Putamen (tissue), 1 donor: ENCODE data around the gene EYA2.
A peak's percentile ranks its signal among the peaks of the same experiment; 100 is the strongest.
"Not testable (repeated sequence)": the region's sequence is repeated elsewhere in the genome, so short reads cannot be mapped to it uniquely, and the experiment has no call there.

Experiments used
- DNase-seq: peaks from one replicate; pipeline ENCODE4 v3.0.0-alpha.2; 2016; ENCODE audit warnings: low spot score

Gene EYA2

DNA sequence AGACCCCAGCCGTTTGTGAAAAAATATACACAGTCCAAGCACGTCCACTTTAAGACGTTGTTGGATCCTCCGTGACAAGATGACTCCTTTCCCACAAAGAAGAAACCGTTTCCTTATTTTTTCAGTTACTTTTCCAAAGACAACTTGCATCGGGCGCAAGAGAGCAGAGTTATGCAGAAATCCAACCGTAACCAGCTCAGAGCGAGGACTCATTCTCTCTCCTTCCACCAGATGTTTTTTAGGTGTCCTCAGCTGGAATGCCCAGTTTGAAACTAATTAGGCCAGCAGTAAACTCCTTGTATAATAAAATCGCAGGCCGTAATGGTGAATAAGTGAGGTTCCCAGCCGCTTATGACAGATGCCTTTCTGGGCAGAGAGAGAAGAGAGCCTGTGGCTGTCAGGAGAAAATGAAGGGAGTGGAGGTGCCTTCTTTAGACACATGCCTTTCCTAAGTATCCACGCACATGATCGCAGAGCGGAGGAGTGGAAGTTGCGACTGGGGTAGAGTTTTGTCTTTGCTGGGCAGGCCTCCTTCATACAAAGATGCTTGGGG is 2.8 kb downstream of the EYA2 start:
- DNase-seq = no peak

DNA sequence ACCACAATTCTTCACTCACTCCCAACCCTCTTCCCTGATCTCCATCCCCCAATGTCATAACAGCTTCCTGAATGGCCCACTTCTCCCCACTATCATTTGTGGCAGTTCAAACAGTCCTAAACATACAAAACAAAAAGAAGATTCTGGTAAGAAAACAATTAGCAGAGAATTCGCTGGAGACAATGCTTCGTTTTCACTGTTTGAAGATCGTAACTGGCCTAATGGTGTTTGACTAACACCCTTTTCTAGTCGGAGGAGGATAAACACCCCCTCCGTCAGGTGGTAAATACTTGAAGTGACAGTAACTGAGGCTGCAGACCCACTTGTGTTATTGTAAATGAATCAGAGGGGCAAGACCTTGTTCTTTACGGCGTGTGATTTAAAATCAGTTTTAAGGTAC is 3.8 kb downstream of the EYA2 start:
- DNase-seq = no peak

DNA sequence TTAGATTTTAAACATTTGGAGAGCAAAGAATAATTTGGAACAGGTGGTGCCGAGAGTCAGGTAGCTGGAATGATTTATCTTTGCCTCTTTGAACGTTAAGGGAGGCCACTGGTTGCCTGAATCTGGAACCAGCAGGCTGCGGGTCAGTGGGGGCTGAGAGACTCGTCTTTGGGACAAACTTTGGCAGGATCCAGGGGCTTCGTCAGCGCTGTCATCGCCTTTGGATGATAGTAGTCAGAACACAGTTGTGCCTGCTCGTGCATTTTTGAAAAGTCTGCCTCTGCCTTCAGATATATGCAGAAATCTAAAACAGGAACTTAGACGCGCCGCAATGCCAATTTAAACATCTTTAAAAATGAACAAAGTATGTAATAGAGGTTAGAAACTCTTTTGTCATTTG is 5.0 kb downstream of the EYA2 start:
- DNase-seq = no peak

DNA sequence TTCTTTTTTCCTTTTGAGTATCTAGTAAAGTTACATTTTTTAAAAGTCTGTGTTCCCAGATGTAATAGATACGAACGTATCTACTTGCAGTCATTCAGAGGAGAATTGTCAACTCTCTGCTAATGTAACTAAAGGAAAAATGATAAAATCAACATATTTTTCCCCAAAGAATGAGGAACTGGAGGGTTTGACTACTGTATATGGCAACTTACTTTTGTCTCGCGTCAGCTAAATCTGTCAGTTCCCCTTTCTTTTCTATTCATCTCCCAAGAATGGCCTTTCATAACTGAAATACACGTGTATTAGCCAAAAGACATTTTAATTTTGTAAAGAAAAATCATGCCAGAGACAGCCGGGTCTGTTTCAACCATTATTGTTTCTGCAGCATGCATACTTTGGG is 5.4 kb downstream of the EYA2 start:
- DNase-seq = no peak

DNA sequence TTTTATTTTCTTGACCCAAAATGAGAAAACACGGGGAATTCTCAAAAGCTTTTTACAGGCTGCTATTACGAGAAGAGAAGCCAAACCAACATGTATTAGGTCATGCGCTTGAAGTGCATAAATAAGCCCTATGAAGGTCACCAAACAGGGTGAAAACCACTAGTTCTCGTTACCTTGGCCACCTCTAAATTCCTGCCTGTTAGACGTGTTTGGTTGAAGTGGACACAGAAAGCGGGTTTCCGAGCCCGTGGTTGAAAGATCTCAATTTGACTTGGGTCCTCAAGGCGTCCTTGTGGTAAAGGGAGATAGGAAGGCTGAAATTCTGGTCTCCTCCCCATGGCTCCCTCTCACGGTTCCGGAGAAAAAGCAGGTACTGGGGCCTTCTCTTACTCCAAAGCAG is 6.2 kb downstream of the EYA2 start:
- no peak for DNase-seq

DNA sequence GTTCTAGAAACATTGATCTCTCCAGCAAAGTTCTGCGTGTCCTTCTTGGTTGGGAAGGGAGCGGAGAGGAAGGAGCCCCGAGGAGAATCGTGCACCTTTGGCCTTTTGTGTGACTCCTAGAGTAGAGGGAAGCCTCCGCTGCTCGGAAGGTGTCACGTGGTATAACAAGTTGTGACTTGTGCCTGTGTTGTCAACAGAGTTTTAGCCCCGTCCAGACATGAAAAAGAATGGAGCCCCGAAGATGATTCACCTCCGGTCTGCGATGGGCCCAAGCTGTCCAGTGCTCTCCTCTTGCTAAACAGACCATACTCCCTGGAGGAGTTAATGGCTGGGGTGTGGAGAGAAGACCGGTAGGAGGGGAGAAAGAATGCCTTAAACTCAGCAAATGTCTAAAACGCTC is 7.0 kb downstream of the EYA2 start:
- DNase-seq = no peak

DNA sequence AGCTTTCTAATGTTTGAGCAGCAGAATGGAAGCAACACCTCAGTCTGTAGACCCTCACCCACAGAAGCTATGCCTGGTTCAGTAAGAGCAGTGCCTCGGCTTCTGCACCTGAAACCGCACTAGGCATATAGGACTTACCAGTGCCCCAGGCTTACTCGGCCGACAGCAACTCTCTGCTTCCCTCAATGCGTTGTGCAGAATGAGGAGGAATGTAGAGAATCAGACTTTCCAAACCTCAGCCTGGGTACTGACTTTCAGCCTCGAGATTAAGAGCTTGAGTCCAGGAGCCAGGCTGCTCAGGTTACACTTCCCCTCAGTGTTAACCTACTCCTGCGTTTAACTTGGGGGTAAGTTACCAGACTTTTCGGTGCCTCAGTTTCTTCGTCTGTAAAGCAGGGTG is 8.6 kb downstream of the EYA2 start:
- no peak for DNase-seq

DNA sequence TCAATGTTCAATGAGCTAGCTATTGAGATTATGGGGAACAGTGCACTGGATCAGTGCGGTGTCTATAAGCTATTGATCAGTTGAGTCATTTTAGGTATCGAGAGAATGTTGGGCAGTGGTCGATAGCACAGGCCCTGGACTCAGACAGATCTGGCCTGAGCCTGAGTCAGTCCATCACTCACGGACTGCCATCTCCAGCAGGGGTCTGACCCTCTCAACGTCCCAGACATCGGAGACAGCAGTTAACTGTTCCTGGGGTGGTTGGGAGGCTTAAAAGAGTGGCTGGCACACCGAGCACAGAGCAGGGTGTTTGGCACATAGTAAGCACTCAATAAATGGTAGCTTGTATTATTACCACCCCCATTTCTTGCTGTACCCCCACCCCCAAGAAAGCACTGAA is 9.3 kb downstream of the EYA2 start:
- no peak for DNase-seq

DNA sequence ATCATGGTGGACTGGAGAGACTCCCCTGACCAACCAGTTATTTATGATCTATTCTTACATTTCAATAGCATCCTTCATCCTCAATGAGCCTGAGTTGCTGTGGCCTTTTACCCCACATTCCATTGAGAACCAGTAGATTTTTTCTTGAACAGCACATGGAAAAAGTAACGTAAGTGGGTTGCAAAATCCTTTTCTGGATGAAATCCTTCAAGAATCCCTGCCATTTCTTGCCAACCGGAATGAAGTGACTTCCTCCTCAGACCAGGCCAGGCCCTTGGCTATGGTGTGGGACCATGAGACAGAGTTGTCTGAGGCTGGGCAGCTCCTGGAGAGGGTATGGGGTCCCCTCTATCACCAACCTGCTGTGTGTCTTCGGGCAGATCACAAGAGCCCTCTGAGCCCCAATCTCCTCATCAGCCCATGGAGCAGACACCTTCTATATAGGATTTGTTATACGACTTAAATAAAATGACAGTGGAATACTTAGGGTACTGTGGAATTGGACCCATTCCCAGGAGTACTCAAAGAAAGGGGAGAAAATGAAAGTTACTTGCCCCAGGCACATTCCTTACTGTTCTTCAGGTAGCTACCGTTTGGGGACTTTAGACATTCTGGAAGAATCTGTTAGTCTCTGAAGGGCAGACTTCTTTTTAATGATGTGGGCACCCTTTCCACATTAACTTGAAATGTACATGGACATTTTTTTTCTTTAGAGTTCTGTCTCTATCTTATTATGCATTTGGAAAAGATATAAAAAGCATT is 10.9 kb downstream of the EYA2 start:
- DNase-seq = no peak

DNA sequence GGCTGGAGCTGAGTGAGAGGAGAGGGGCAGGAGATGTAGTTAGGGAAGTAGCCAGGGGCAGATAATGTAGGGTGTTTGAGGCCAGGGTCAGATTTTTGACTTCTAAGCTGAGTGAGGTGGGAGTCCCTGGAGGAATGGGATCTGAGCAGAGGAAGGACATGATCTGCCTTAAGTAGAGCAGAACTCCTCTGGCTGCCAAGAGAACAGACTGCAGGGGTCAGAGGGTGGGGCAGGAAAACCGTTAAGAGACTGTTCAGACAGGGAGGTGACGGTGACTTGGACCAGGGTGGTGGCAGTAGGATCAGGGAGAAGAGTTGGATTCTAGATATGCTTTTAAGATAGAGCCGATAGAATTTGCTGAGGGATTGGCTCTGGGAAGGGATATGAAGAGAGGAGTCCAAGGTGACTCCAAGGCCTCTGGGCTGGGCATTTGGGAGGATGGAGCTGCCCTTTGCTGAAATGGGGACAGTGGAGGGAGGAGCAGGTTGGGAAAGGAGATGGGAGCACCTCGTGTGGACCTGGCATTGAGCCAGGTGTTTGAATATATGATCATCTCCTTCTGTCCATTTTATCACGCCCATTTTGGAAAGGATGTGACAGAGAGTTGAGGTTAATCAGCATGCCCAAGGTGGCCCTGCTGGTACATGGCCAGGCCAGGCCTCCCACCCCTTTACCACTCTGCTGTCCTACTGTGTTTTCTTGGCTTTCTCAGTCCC is 18.8 kb downstream of the EYA2 start:
- DNase-seq = no peak

DNA sequence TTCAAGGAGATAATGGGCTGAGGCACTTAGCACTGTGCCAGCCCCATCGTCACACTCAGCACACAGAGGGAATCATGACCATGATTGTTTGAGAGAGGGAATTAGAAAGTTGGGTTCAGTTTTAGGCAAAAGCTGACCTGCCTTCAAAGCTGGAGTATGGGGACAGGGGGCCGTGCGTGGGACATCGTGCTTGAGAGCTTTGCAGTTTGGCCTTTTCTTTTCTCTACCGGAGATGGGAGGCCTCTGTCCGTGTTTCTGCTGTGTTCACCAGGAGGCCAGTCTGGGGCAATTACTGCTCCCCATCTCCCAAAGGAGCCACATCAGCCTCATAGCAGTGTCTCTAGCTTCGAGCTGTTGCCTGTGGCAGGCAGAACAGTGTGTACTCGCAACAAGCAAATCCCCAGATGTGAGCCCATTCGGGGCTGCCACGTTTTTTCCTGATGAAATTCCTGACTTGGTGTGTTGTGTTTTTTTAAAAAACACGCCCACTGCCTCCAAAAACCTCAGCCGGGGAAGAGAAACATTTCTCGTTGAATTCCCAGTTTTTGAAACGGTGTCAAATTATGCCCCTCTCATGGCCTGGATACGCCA is 20.2 kb downstream of the EYA2 start:
- no peak for DNase-seq

DNA sequence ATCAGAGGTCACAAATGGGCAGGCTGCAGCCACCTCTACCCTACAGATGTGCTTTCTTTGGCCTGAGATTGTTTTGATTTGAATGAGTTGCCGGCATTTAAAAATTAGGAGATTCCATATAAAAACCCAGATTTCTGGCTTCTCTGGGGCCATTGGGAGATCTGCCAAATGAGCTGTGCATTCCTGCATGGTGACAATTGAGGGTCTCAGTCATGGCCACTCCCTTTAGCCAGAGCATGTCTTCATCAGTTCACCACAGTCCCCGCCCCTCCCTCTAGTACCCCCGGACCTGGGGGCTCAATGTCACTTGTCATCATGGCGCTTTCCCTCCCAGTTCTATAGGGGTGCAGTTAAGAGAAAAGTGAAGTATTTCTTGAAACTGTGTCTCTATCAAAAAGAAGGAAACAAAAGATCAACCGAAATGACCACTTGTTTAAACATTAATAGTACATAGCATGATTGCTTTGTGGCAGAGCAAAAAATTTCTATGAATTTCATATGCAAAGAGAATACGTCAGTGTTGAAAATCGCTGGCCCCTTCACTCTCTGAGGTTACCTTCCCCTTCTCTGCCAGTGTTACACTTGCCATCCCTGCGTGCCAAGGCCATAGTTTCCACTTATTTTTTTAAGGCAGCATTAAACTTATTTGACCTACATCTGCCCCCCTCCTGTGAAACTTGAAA is 21.1 kb downstream of the EYA2 start:
- no peak for DNase-seq

DNA sequence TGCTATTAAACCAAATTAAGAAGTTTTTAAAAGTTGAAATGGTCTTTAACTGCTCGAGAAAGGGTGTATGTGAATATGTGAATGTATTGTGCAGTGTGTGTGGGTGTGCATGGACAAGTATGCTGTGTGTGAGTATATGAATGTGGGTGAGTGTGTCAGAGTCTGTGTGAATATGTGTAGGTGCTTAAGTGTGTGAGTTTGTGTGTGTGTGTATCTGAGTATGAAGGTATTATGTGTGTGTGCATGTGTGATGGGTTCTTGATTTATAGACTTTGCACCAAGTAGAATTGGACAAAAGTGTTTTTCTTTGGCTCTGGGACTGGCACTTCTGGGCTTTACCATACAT is 21.6 kb downstream of the EYA2 start:
- no peak for DNase-seq

DNA sequence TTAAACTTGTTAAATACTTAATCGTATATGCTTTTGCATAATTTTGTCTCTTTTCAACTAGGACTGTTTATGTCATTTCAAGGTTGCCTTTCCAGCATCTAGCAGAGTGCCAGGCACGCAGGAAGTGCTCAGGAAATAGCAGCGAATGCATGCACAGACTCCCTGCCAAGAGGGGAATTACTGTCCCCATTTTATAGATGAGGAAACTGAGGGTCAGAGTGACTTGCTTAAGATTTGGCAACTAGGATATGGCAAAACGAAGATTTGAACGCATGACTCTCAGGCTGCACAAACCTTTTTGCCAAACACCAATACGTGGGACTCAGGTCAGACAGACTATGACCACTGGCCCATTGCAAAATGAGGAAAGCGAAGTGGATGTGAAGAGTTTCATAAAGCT is 22.5 kb downstream of the EYA2 start:
- DNase-seq = no peak

DNA sequence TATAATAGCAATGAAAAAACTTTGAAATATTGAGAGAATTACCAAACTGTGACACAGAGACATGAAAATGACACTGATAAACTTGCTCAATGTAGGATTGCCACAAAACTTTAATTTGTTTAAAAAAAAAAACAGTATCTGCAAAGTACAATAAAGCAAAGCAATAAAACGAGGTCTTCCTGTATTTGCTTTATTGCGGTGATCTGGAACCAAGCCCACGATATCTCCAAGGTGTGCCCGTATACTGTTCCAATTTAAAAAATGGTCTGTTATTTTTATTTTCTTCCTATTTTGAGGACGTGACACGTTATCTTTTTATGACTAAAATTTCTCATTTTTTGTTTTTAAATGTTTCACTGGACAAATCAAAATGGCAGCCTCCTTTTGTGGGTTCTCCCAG is 25.5 kb downstream of the EYA2 start:
- DNase-seq = no peak

DNA sequence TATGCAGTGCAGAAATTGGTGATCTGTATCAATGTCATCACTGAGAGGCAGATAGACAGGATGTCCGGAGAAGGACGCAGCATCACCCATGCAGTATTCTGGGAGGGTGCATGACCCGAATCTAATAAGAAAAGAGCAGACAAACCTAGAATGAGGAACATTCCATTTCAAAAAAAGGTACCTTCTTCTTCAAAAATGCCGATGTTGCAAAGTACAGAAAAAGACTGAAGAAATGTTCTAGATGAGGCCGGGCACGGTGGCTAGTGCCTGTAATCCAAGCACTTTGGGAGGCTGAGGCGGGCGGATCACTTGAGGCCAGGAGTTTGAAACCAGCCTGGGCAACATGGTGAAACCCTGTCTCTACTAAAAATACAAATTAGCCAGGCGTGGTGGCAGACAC is 28.2 kb downstream of the EYA2 start:
- not testable (repeated sequence) for DNase-seq

DNA sequence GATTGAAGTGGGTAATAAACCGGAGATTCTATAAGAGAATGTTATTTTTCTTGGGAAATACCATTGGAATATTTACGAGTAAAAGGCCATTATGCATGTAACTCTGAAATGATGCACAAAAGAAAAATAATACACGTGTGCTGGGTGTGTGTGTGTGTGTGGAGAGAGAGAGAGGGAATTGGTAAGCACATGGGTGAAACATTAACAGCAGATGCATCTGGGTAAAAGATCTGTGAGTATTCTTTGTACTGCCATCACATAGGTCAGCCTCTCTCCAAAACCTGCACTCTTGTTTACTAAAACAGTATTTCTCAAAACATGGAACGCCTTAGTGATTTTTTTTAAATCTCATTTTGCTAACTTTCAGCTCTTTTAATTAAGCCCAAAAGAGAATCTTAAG is 28.9 kb downstream of the EYA2 start:
- DNase-seq = no peak

DNA sequence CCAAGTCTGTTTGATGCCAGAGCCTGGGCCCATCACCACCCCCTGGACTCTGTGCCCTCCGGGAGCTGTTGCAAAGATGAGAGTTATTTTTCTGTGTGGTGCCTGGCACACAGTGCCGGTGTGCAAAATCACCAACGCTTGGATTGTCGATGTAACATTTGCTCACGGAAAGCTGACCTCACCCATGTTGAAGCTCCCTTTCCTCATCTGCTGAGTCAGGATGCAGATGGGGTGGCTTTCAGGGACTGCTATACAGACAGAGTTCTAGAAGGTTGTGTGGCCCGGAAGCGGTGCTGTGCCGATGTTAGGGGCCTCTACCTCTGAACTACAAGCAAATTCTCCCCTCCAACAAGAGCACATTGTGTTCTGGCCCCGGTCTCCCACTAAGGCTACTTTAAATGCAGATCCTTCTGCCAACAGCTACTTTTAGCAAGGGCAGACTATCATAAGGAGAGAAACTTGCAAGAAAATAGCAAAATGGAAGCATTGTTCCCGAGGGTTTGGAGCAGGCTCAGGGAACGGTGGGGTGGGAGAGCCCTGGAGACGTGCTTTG is 34.0 kb downstream of the EYA2 start:
- DNase-seq = peak; percentile 67

DNA sequence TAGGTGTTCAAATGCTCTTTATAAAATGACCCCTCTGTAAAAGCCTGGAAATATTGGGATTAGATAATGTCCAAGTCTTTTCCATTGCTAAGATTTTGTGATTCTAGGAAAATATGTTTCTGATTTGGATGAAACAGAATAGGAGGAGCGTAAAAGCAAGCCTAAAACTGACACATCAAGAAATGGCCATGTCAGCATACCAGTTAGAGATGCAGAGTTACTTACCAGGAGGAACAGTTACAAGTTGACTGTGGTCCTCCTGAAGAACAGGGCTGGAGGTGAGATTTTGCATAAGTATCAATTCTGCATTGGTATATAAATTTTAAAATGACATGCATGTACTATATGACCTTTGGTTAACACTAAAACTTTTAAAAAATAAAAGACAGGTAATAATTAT is 35.3 kb downstream of the EYA2 start:
- DNase-seq = no peak

DNA sequence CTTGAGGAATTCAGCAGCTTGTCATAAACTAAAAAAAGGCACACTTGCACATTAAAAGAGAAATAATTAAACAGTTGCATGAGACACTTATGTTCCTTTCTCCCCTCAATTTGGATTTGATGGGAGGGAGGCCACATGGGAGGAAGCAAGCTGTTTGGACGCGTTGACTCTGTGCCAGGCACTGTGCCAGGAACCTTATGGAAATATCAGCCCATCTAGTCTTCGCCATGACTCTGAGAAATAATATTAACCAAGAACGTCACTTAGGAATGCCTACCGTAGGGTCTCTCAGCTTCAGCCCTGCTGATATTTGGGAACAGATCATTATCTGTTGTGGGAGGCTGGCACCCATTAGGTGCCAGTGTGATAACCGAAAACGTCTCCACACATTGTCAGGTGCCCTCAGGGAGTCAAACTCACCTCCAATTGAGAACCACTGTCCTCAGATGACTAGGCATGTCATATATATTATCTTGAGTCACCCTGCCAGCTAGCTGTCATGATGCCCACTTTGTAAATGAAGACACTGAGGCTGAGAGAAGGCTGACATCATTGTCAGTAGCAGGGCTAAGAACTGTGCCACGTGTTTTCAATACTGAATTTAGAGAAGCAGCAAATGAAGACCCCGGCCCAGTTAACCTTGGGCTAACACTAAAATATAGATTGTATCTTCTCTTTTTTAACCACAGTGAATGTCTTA is 36.1 kb downstream of the EYA2 start:
- no peak for DNase-seq

DNA sequence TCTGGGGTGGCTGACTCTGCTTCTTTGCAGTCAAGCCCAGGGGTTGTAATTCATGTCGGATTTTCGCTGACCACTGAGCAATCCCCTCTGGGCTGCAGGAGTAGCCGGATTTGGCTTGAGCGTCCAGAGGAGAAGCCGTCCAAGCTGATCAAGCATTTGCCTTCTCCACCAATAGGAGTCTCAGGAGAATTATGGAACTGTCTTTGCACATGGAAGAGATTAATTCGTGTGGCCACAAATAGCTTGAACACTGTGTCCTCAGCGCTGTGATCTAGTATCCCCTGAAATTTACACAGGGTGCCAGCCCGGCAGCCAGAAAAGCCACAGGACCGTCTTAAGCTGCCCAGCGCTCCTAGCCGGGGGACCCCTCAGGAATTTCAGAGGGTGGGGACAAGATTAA is 37.1 kb downstream of the EYA2 start:
- DNase-seq = no peak

DNA sequence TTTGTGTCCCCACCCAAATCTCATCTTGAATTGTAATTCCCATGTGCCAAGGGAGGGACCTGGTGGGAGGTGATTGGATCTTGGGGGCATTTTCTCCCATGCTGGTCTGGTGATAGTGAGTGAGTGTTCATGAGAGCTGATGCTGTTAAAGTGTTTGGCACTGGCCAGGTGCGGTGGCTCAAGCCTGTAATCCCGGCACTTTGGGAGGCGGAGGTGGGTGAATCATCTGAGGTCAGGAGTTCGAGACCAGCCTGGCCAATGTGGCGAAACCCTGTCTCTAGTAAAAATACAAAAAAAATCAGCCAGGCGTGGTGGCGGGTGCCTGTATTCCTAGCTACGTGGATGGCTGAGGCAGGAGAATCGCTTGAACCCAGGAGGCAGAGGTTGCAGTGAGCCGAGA is 37.8 kb downstream of the EYA2 start:
- not testable (repeated sequence) for DNase-seq
